WTC11 (cell line): Measurements from ENCODE around the gene TPM2. TPM values are rescaled to one million over a fixed set of nuclear protein-coding genes. Genes with fewer than 3 reads are reported as not detected.

ENCODE experiments used
- ATAC-seq: fragments of 200-7000 bp; cut with Tn5 transposase; 2 replicates; pipeline ENCODE4 v1.10.0; 2021; ENCODE audit warnings: mild to moderate bottlenecking, moderate library complexity
- CTCF ChIA-PET: fragments of 300-600 bp; sonication (Branson Sonifier 250); formaldehyde crosslinking; loops from one replicate; lab custom pipeline; 2021; ENCODE audit warnings: antibody characterized with exemption; lab: Charles Lee
- POLR2A ChIA-PET: fragments of 350-600 bp; sonication (Branson Sonifier 250); formaldehyde crosslinking; loops from one replicate; lab custom pipeline; 2021; ENCODE audit warnings: antibody characterized with exemption; lab: Charles Lee
- DNase-seq: peaks from one replicate; pipeline ENCODE4 v3.0.0; 2021; ENCODE audit warnings: low spot score
- H3K27ac Mint-ChIP-seq: 2 replicates; pipeline ENCODE4 v1.8.0; 2021; ENCODE audit warnings: mixed read lengths
- H3K27me3 Mint-ChIP-seq: 2 replicates; pipeline ENCODE4 v1.8.0; 2021; ENCODE audit warnings: low read depth, mild to moderate bottlenecking, moderate library complexity, mixed read lengths
- H3K36me3 Mint-ChIP-seq: 2 replicates; pipeline ENCODE4 v1.8.0; 2021; ENCODE audit warnings: mixed read lengths
- H3K4me1 Mint-ChIP-seq: 2 replicates; pipeline ENCODE4 v1.8.0; 2022; ENCODE audit warnings: mixed read lengths
- H3K4me3 Mint-ChIP-seq: 2 replicates; pipeline ENCODE4 v1.8.0; 2021; ENCODE audit warnings: mild to moderate bottlenecking, moderate library complexity, mixed read lengths
- H3K9me3 Mint-ChIP-seq: 2 replicates; pipeline ENCODE4 v1.8.0; 2021; ENCODE audit warnings: mixed read lengths
- AFF4 ChIP-seq: sonication (generic); formaldehyde crosslinking; IDR thresholded peaks from 2 replicates; pipeline ENCODE4 v1.8.1; 2023; ENCODE audit warnings: mild to moderate bottlenecking, missing genetic modification reagents, borderline replicate concordance
- CBFB ChIP-seq: sonication (generic); formaldehyde crosslinking; IDR thresholded peaks from 2 replicates; pipeline ENCODE4 v1.8.1; 2022; ENCODE audit warnings: mild to moderate bottlenecking, low read depth, missing genetic modification reagents
- CREM ChIP-seq: sonication (generic); formaldehyde crosslinking; IDR thresholded peaks from 2 replicates; pipeline ENCODE4 v1.8.1; 2022; ENCODE audit warnings: mild to moderate bottlenecking, missing genetic modification reagents, moderate library complexity
- E2F5 ChIP-seq: sonication (generic); formaldehyde crosslinking; IDR thresholded peaks from 2 replicates; pipeline ENCODE4 v1.8.1; 2022; ENCODE audit warnings: mild to moderate bottlenecking, moderate library complexity, missing genetic modification reagents
- ETV6 ChIP-seq: sonication (generic); formaldehyde crosslinking; IDR thresholded peaks from 2 replicates; pipeline ENCODE4 v1.8.1; 2022; ENCODE audit warnings: mild to moderate bottlenecking, missing genetic modification reagents
- FOXK1 ChIP-seq: sonication (generic); formaldehyde crosslinking; IDR thresholded peaks from 2 replicates; pipeline ENCODE4 v1.8.0; 2022; ENCODE audit warnings: mild to moderate bottlenecking, moderate library complexity, missing genetic modification reagents
- FOXP4 ChIP-seq: sonication (generic); formaldehyde crosslinking; IDR thresholded peaks from 2 replicates; pipeline ENCODE4 v1.8.0; 2022; ENCODE audit warnings: mild to moderate bottlenecking, missing genetic modification reagents
- GABPB1 ChIP-seq: sonication (generic); formaldehyde crosslinking; IDR thresholded peaks from 2 replicates; pipeline ENCODE4 v1.8.1; 2023; ENCODE audit warnings: mild to moderate bottlenecking, missing genetic modification reagents
- HMGXB4 ChIP-seq: sonication (generic); formaldehyde crosslinking; IDR thresholded peaks from 2 replicates; pipeline ENCODE4 v1.8.1; 2023; ENCODE audit warnings: mild to moderate bottlenecking, moderate library complexity, missing genetic modification reagents
- IRF1 ChIP-seq: sonication (generic); formaldehyde crosslinking; IDR thresholded peaks from 2 replicates; pipeline ENCODE4 v1.8.0; 2023; ENCODE audit warnings: missing genetic modification reagents
- MAX ChIP-seq: sonication (generic); formaldehyde crosslinking; IDR thresholded peaks from 2 replicates; pipeline ENCODE4 v1.8.0; 2022; ENCODE audit warnings: mild to moderate bottlenecking, missing genetic modification reagents
- NFATC4 ChIP-seq: fragments of 250-450 bp; sonication (Bioruptor Pico); IDR thresholded peaks from 2 replicates; pipeline ENCODE4 v1.9.0; 2021; ENCODE audit warnings: mild to moderate bottlenecking
- NR1H2 ChIP-seq: sonication (generic); formaldehyde crosslinking; IDR thresholded peaks from 2 replicates; pipeline ENCODE4 v1.9.0; 2021; ENCODE audit warnings: mild to moderate bottlenecking, moderate library complexity, missing genetic modification reagents
- PRDM15 ChIP-seq: sonication (generic); formaldehyde crosslinking; IDR thresholded peaks from 2 replicates; pipeline ENCODE4 v1.8.0; 2022; ENCODE audit warnings: missing genetic modification reagents
- PRRX2 ChIP-seq: fragments of 250-450 bp; sonication (Bioruptor Pico); IDR thresholded peaks from 2 replicates; pipeline ENCODE4 v1.8.0; 2021; ENCODE audit warnings: mild to moderate bottlenecking
- SMAD3 ChIP-seq: sonication (generic); formaldehyde crosslinking; IDR thresholded peaks from 2 replicates; pipeline ENCODE4 v1.8.0; 2022; ENCODE audit warnings: missing genetic modification reagents, mild to moderate bottlenecking, borderline replicate concordance
- TCF7 ChIP-seq: sonication (generic); formaldehyde crosslinking; IDR thresholded peaks from 2 replicates; pipeline ENCODE4 v1.8.0; 2022; ENCODE audit warnings: mild to moderate bottlenecking, low read depth, missing genetic modification reagents, moderate library complexity
- ZBTB21 ChIP-seq: sonication (generic); formaldehyde crosslinking; IDR thresholded peaks from 2 replicates; pipeline ENCODE4 v1.8.1; 2023; ENCODE audit warnings: mild to moderate bottlenecking, missing genetic modification reagents, borderline replicate concordance
- ZNF121 ChIP-seq: sonication (generic); formaldehyde crosslinking; IDR thresholded peaks from 2 replicates; pipeline ENCODE4 v1.8.0; 2023; ENCODE audit warnings: missing genetic modification reagents
- ZNF232 ChIP-seq: sonication (generic); formaldehyde crosslinking; IDR thresholded peaks from 2 replicates; pipeline ENCODE4 v1.8.0; 2022; ENCODE audit warnings: mild to moderate bottlenecking, missing genetic modification reagents
- ZNF263 ChIP-seq: sonication (generic); formaldehyde crosslinking; IDR thresholded peaks from 2 replicates; pipeline ENCODE4 v1.8.1; 2022; ENCODE audit warnings: low read depth, mild to moderate bottlenecking, moderate library complexity, missing genetic modification reagents
- total RNA-seq: library from RNA; stranded (reverse); gene quantifications from 3 replicates; pipeline ENCODE4 v1.2.3, GENCODE V29; 2021

TPM2 gene
- total RNA-seq, 1 experiment from 2014 or later, result 146 TPM

- TF ChIP-seq E2F5 (CRISPR knock-in tag) (peak; percentile 83), ZBTB21 (CRISPR knock-in tag) (peak; percentile 57; the same call in 1 of the 2 replicates), GABPB1 (CRISPR knock-in tag) (peak; percentile 89), PRRX2 (CRISPR knock-in tag) (no peak), ETV6 (CRISPR knock-in tag) (0 out of 2 replicates have a peak, but pooled peaks have one; percentile 48), MAX (peak; percentile 58; the same call in 1 of the 2 replicates), CBFB (CRISPR knock-in tag) (no peak), AFF4 (0 out of 2 replicates have a peak, but pooled peaks have one; percentile 41), NR1H2 (CRISPR knock-in tag) (no peak), IRF1 (CRISPR knock-in tag) (no peak), FOXK1 (CRISPR knock-in tag) (peak; percentile 89), ZNF232 (CRISPR knock-in tag) (0 out of 2 replicates have a peak, but pooled peaks have one; percentile 39), TCF7 (CRISPR knock-in tag) (no peak), PRDM15 (CRISPR knock-in tag) (peak; percentile 72)
- TF ChIP-seq, all 79 proteins: peak for 16
These were observed 42.6 kb upstream of the TPM2 start, which contains the start of the genes CREB3 and TLN1 (continued) for GRCh38 chr9:35732185-35732799.

- H3K4me3 Mint-ChIP-seq, result peak overlapping the region; percentile 90
- DNase-seq (no peak), ATAC-seq (no peak)
- H3K4me1 Mint-ChIP-seq, result peaks cover 14% of the 10 kb centered on the region
- H3K9me3 Mint-ChIP-seq, result no peaks in the 10 kb centered on the region
- no peaks in the 10 kb centered on the region for H3K27me3 Mint-ChIP-seq
- H3K36me3 Mint-ChIP-seq, result peaks cover 15% of the 10 kb centered on the region
- POLR2A ChIA-PET, result interaction anchor here (0.6 to 2.6 kb wide), 17 partner anchors 9 to 663 kb away, joined by 3 to 13 read pairs (median 4); partner anchors contain the start of genes ARHGEF39, GBA2, RGP1 and TPM2
- peak overlapping the region; percentile 85 for H3K27ac Mint-ChIP-seq
- CTCF ChIA-PET, result interaction anchor here (0.8 to 8.3 kb wide), 22 partner anchors 14 to 832 kb away, joined by 3 to 103 read pairs (median 6); partner anchors contain the start of genes ARHGEF39, CCDC107, GBA2 and HINT2
- TF ChIP-seq ZNF263 (CRISPR knock-in tag) (no peak), ZNF121 (CRISPR knock-in tag) (no peak), HMGXB4 (no peak), NFATC4 (no peak), SMAD3 (CRISPR knock-in tag) (no peak; the same call in 1 of the 2 replicates), FOXP4 (no peak), CREM (no peak)
These were observed 41.9 kb upstream of the TPM2 start for GRCh38 chr9:35731415-35732184.
